H1 (cell line): ENCODE results near the gene CTF1. TPM values are rescaled to one million over a fixed set of nuclear protein-coding genes. Genes with fewer than 3 reads are reported as not detected.
A peak's percentile ranks its signal among the peaks of the same experiment; 100 is the strongest.

Source experiments
- CTCF ChIA-PET: fragments of 300-600 bp; sonication (Branson Sonifier 250); formaldehyde crosslinking; loops from one replicate; lab custom pipeline; 2021; ENCODE audit not compliant: partially characterized antibody; lab: Charles Lee
- POLR2A ChIA-PET: fragments of 300-600 bp; sonication (Branson Sonifier 250); formaldehyde crosslinking; loops from one replicate; lab custom pipeline; 2021; ENCODE audit warnings: inconsistent platforms; ENCODE audit not compliant: partially characterized antibody; lab: Charles Lee
- DNase-seq, 2 experiments: peaks; one replicate each; pipeline versions ENCODE4 v3.0.0 to v3.0.0-alpha.2; 2010 to 2022; ENCODE audit warnings: low spot score in 2 of 2, low read depth in 1 of 2, mixed read lengths in 1 of 2
- FAIRE-seq: peaks from 2 replicates; lab custom pipeline; 2011; peaks lifted over from hg19 to GRCh38; lab: Jason Lieb, UNC
- H2AFZ ChIP-seq: 2 replicates; pipeline ENCODE4 v1.8.1; 2012; ENCODE audit warnings: low read length, inconsistent platforms
- H2AK5ac ChIP-seq: 2 replicates; pipeline ENCODE4 v1.6.1; 2013; ENCODE audit warnings: low read depth, low read length
- H2BK120ac ChIP-seq: replicated peaks from 2 replicates; pipeline ENCODE3; 2013; ENCODE audit warnings: low read depth, low read length, inconsistent platforms
- H2BK12ac ChIP-seq: 2 replicates; pipeline ENCODE4 v1.6.1; 2013; ENCODE audit warnings: low read depth, low read length
- H2BK15ac ChIP-seq: 2 replicates; pipeline ENCODE4 v1.6.1; 2013; ENCODE audit warnings: low read length
- H2BK20ac ChIP-seq: 2 replicates; pipeline ENCODE4 v1.6.1; 2013; ENCODE audit warnings: low read length
- H2BK5ac ChIP-seq: 2 replicates; pipeline ENCODE4 v1.6.1; 2013; ENCODE audit warnings: low read depth, low read length
- H3K14ac ChIP-seq: 2 replicates; pipeline ENCODE4 v1.6.1; 2013; ENCODE audit warnings: inconsistent platforms; ENCODE audit not compliant: insufficient read length
- H3K18ac ChIP-seq: 2 replicates; pipeline ENCODE4 v1.6.1; 2013; ENCODE audit warnings: low read length; ENCODE audit errors: extremely low read depth
- H3K23ac ChIP-seq: 2 replicates; pipeline ENCODE4 v1.6.1; 2013; ENCODE audit warnings: inconsistent platforms; ENCODE audit not compliant: insufficient read length
- H3K23me2 ChIP-seq: 2 replicates; pipeline ENCODE4 v1.6.1; 2013; ENCODE audit warnings: low read depth, low read length
- H3K27ac ChIP-seq: 2 replicates; pipeline ENCODE4 v1.6.1; 2011; ENCODE audit warnings: low read depth, low read length, inconsistent platforms
- H3K27me3 ChIP-seq, 4 experiments: replicated peaks in 1 of 4; 1 replicate in 1 of 4; 2 replicates in 3 of 4; pipeline versions ENCODE4 v1.6.1 to v1.8.1; 2011 to 2013; ENCODE audit warnings: low read length in 3 of 4, mild to moderate bottlenecking in 3 of 4, inconsistent platforms in 2 of 4, mixed read lengths in 2 of 4, moderate library complexity in 1 of 4; ENCODE audit not compliant: control insufficient read depth in 3 of 4, insufficient read depth in 3 of 4; ENCODE audit errors: extremely low read depth in 1 of 4
- H3K36me3 ChIP-seq, 4 experiments: 2 replicates each; pipeline versions ENCODE4 v1.6.1 to v1.8.1; 2011 to 2013; ENCODE audit warnings: mild to moderate bottlenecking in 4 of 4, low read length in 3 of 4, moderate library complexity in 2 of 4, control low read depth in 1 of 4, inconsistent platforms in 1 of 4; ENCODE audit not compliant: insufficient read depth in 4 of 4, control insufficient read depth in 2 of 4
- H3K4ac ChIP-seq: replicated peaks from 2 replicates; pipeline ENCODE3; 2013; ENCODE audit warnings: low read length, low read depth, mixed read lengths, inconsistent platforms; ENCODE audit not compliant: insufficient read length
- H3K4me1 ChIP-seq, 4 experiments: replicated peaks in 1 of 4; 1 replicate in 1 of 4; 2 replicates in 3 of 4; pipeline versions ENCODE4 v1.6.1 to v1.8.1; 2011 to 2013; ENCODE audit warnings: low read length in 3 of 4, inconsistent platforms in 2 of 4, mixed read lengths in 1 of 4; ENCODE audit not compliant: insufficient read depth in 4 of 4, control insufficient read depth in 3 of 4
- H3K4me2 ChIP-seq, 2 experiments: 2 replicates each; pipeline versions ENCODE4 v1.6.1 to v1.8.1; 2011 to 2013; ENCODE audit warnings: low read depth in 2 of 2, low read length in 2 of 2, control low read depth in 1 of 2, inconsistent platforms in 1 of 2, mild to moderate bottlenecking in 1 of 2; ENCODE audit not compliant: insufficient read depth in 1 of 2
- H3K4me3 ChIP-seq, 4 experiments: fragments of 200-600, 300-600 bp in 1 of 4; sonication (generic), shearing (Covaris generic), sonication (Bioruptor Twin) in 1 of 4; 2 replicates each; pipeline versions ENCODE4 v1.5.1 to v1.8.1; 2011 to 2016; ENCODE audit warnings: low read length in 4 of 4, low read depth in 3 of 4, control low read depth in 2 of 4, inconsistent platforms in 2 of 4, mild to moderate bottlenecking in 2 of 4, mixed read lengths in 1 of 4, moderate library complexity in 1 of 4; ENCODE audit not compliant: insufficient read depth in 2 of 4; ENCODE audit errors: extremely low read depth in 1 of 4
- H3K56ac ChIP-seq: replicated peaks from 2 replicates; pipeline ENCODE3; 2013; ENCODE audit warnings: low read depth, mild to moderate bottlenecking, mixed read lengths, low read length, inconsistent platforms; ENCODE audit not compliant: insufficient read length
- H3K79me1 ChIP-seq: 2 replicates; pipeline ENCODE4 v1.6.1; 2013; ENCODE audit warnings: low read depth, low read length, control low read depth
- H3K79me2 ChIP-seq, 2 experiments: 2 replicates each; pipeline versions ENCODE4 v1.6.1 to v1.8.1; 2012 to 2013; ENCODE audit warnings: low read length in 2 of 2, mild to moderate bottlenecking in 2 of 2, inconsistent platforms in 1 of 2; ENCODE audit not compliant: insufficient read depth in 2 of 2, control insufficient read depth in 1 of 2
- H3K9ac ChIP-seq, 4 experiments: replicated peaks in 1 of 4; 1 replicate in 1 of 4; 2 replicates in 3 of 4; pipeline versions ENCODE4 v1.6.1 to v1.8.1; 2011 to 2013; ENCODE audit warnings: low read depth in 3 of 4, low read length in 3 of 4, control low read depth in 2 of 4, mild to moderate bottlenecking in 2 of 4, moderate library complexity in 2 of 4, inconsistent platforms in 1 of 4; ENCODE audit errors: extremely low read depth in 1 of 4
- H3K9me3 ChIP-seq, 2 experiments: 2 replicates each; pipeline versions ENCODE4 v1.6.1 to v1.8.1; 2012 to 2013; ENCODE audit warnings: mild to moderate bottlenecking in 2 of 2, moderate library complexity in 2 of 2, control low read depth in 1 of 2, inconsistent platforms in 1 of 2, low read depth in 1 of 2, low read length in 1 of 2, mixed read lengths in 1 of 2; ENCODE audit not compliant: insufficient read depth in 2 of 2
- H4K20me1 ChIP-seq, 2 experiments: replicated peaks in 1 of 2; 2 replicates each; pipeline versions ENCODE3 to v1.8.1; 2011 to 2013; ENCODE audit warnings: inconsistent platforms in 2 of 2, low read length in 2 of 2, mild to moderate bottlenecking in 1 of 2; ENCODE audit not compliant: insufficient read depth in 2 of 2, control insufficient read depth in 1 of 2
- H4K5ac ChIP-seq: 2 replicates; pipeline ENCODE4 v1.6.1; 2013; ENCODE audit warnings: low read length, low read depth, mixed read lengths, inconsistent platforms; ENCODE audit not compliant: insufficient read length
- H4K8ac ChIP-seq: 2 replicates; pipeline ENCODE4 v1.8.0; 2013; ENCODE audit warnings: mild to moderate bottlenecking, moderate library complexity, low read length, inconsistent platforms; ENCODE audit not compliant: insufficient read depth; ENCODE audit errors: extremely low read depth
- H4K91ac ChIP-seq: replicated peaks from 2 replicates; pipeline ENCODE3; 2013; ENCODE audit warnings: low read length, mixed read lengths, inconsistent platforms; ENCODE audit not compliant: insufficient read length
- EZH2 ChIP-seq: fragments of 200-600 bp; sonication (generic); IDR thresholded peaks from 2 replicates; pipeline ENCODE4 v1.7.1; 2012; ENCODE audit warnings: low read depth, mild to moderate bottlenecking, moderate library complexity, low read length, inconsistent platforms; ENCODE audit not compliant: severe bottlenecking
- TAF7 ChIP-seq: optimal IDR thresholded peaks from 2 replicates; pipeline ENCODE3; 2011; ENCODE audit warnings: low read depth, mild to moderate bottlenecking, inconsistent platforms, low read length, moderate library complexity, borderline replicate concordance
- WGBS, 2 experiments: shearing (Covaris generic) in 1 of 2; methylation state at CpG; one replicate each; pipeline versions ENCODE4 v1.1.6 to v1.1.7; 2013 to 2015; ENCODE audit warnings: low lambda C conversion rate in 2 of 2, mixed read lengths in 2 of 2, inconsistent platforms in 1 of 2, low coverage in 1 of 2, missing lambda C conversion rate in 1 of 2; ENCODE audit not compliant: insufficient replicate concordance in 2 of 2, insufficient coverage in 1 of 2, insufficient read length in 1 of 2; ENCODE audit errors: extremely low coverage in 1 of 2, missing lambda C conversion rate in 1 of 2; 5-methylcytosine and 5-hydroxymethylcytosine counted together
- polyA plus RNA-seq, 7 experiments: library from polyadenylated mRNA; depleted of rRNA in 3 of 7; stranded (reverse) in 5 of 7; unstranded in 2 of 7; fragments of >200 nt in 5 of 7; fragments of 200-250 nt in 2 of 7; gene quantifications; 1 replicate in 5 of 7; 2 replicates in 1 of 7; 4 replicates in 1 of 7; pipeline versions ENCODE4 v1.2.1 to v1.2.3, GENCODE V29; 2011 to 2013; ENCODE audit warnings: missing spikeins in 2 of 7, mixed read lengths in 2 of 7
- total RNA-seq: library from RNA; stranded (reverse); fragmentation: NEBNext Ultra II Directional; extraction: Animal tissue kit (Norgen Biotek cat#: 25700); gene quantifications from 2 replicates; pipeline ENCODE4 v1.2.1, GENCODE V29; 2021

CTF1 gene
- total and polyA plus RNA-seq, 2 of the 8 experiments (the other 6 are each of a cell fraction or from before 2014, with no cell fraction given) = 0.97 to 3.4 TPM

DNA sequence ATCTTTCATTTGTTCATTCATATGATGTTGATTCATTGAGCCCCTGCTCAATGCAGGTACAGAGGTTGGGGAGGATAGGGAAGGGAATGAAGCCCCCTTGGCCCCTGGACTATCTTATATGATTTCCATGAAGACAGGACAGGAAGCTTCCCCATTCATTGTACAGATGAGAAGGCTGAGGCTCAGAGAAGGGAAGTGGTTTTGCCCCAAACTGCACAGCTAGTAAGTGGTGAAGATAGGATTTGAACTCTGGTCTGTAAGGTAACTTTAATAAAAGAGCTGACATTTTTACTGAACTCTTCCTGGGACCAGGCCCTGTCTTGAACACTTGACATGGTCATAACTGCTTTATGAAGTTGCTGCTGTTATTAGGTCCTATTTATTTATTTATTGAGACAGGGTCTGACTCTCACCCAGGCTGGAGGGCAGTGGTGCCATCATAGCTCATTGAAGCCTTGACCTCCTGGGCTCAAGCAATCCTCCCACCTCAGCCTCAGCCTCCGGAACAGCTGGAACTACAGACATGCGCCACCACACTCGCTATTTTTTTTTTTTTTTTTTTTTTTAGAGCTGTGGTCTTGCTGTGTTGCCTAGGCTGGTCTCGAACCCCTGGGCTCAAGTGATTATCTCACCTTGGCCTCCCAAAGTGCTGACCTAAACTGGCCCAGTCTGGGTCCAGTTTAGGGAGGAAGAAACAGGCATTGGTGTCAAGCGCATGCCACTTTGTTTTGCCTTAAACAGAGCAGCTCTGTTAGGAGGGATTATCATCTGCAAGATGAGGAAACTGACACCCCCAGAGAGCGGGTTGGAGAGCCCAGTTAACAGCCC is 5.0 kb downstream of the CTF1 start:
- Histone ChIP-seq H3K23ac (no peak overlapping the region), H3K9ac (no peak overlapping the region), H3K4ac (no peak overlapping the region), H3K4me2 (peak overlapping the region; percentile 49 to 69), H2BK5ac (no peak overlapping the region), H2BK20ac (no peak overlapping the region), H4K91ac (no peak overlapping the region), H3K79me1 (no peaks in the 10 kb centered on the region), H4K8ac (no peak overlapping the region; the same call in 1 of the 2 replicates), H2BK120ac (no peak overlapping the region), H3K56ac (no peak overlapping the region), H3K18ac (no peak overlapping the region), H3K27me3 (peaks cover 0 to 19% (median 3%) of the 10 kb centered on the region in 4 experiments; a peak in 4 of 7 replicates), H3K4me1 (peaks cover 2 to 5% (median 4%) of the 10 kb centered on the region in 4 experiments; a peak in 5 of 7 replicates), H3K4me3 (peak overlapping the region; percentile 36 to 63 (median 40)), H3K27ac (no peak overlapping the region), H4K20me1 (no peaks in the 10 kb centered on the region), H2AK5ac (no peak overlapping the region), H3K14ac (no peak overlapping the region), H2BK12ac (no peak overlapping the region), H3K36me3 (no peaks in the 10 kb centered on the region), H2AFZ (no peak overlapping the region), H3K23me2 (peaks cover 5% of the 10 kb centered on the region; the same call in 1 of the 2 replicates), H3K79me2 (no peaks in the 10 kb centered on the region), H4K5ac (no peak overlapping the region), H3K9me3 (no peaks in the 10 kb centered on the region), H2BK15ac (no peak overlapping the region)
- TF ChIP-seq TAF7 = no peak
- peak; percentile 14 for TF ChIP-seq EZH2
- POLR2A ChIA-PET = interaction anchor here (0.6 to 2.7 kb wide), 16 partner anchors 9 to 243 kb away, joined by 3 to 23 read pairs (median 4); partner anchors contain the start of genes FBRS, FBXL19 and ZNF629
- no peak for DNase-seq
- 36% methylated on average over 3 of the region's 6 CpGs; no CpG with 5 or more reads in 1 of the 2 experiments for WGBS, 2 experiments
- CTCF ChIA-PET = interaction anchor here (0.6 to 6.4 kb wide), 22 partner anchors 8 to 229 kb away, joined by 3 to 69 read pairs (median 4); no protein-coding TSS in a partner anchor
- FAIRE-seq = no peak
